Measurements from ENCODE around the gene FGD2.

The FGD2 gene

DNA sequence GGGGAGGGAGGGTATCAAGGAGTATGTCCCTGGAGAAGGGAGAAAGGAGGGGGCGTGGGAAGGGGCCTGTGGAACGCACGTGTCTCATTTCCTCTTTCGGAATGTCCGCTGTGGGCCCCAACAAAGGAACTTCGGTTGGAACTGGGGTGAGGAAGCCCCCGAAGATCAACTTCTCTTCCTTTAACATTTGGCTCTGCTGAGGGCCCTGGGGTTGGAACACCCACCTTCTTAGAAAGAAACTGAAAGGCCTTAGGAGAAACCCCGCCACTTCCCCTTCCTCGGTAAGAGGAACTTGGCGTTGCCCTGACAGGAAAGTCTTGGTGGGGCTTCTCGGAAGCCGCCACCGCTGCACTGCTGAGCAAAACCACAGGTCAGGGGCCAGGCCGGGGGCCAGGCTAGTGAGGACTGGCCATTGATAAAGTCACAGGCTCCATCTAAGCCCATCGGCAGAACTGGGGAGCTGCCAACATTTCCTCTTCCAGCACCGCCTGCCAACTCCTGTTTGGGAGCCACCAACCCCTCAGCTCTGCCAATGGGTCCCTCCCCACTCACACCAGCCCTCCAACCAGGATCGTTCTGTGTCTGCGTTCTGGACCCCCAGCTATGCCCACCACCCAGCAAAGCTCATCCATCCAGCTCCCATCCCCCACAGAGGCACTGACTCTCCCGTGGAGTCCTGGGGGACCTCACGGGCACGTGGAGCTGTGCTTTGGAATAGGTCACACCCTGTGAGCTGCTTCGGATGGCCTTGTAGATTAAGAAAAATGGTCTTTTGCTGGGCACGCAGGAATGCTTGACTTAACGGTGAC lies 44.8 kb downstream of the FGD2 start:
- no peak overlapping the region for H3K4me3 ChIP-seq (ENCODE audit: control insufficient read depth, low read depth, low read length)
- TF ChIP-seq, protein P1, sequence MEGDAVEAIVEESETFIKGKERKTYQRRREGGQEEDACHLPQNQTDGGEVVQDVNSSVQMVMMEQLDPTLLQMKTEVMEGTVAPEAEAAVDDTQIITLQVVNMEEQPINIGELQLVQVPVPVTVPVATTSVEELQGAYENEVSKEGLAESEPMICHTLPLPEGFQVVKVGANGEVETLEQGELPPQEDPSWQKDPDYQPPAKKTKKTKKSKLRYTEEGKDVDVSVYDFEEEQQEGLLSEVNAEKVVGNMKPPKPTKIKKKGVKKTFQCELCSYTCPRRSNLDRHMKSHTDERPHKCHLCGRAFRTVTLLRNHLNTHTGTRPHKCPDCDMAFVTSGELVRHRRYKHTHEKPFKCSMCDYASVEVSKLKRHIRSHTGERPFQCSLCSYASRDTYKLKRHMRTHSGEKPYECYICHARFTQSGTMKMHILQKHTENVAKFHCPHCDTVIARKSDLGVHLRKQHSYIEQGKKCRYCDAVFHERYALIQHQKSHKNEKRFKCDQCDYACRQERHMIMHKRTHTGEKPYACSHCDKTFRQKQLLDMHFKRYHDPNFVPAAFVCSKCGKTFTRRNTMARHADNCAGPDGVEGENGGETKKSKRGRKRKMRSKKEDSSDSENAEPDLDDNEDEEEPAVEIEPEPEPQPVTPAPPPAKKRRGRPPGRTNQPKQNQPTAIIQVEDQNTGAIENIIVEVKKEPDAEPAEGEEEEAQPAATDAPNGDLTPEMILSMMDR (IDR thresholded peaks at IDR 0.05; ENCODE audit: control insufficient read depth, insufficient read depth, low read depth, low read length, missing control alignments), result no peak
- DNase-seq (ENCODE audit: low read depth), result no peak

GRCh38 chr6:37050854-37051137 lies 45.3 kb downstream of the FGD2 start:
- H3K4me3 ChIP-seq (ENCODE audit: control insufficient read depth, low read depth, low read length), result no peak overlapping the region
- DNase-seq (ENCODE audit: low read depth), result no peak

GRCh38 chr6:37051138-37052026 lies 45.9 kb downstream of the FGD2 start:
- TF ChIP-seq, protein P1 (IDR thresholded peaks at IDR 0.05; ENCODE audit: control insufficient read depth, insufficient read depth, low read depth, low read length, missing control alignments), result peak; percentile 95
- no peak overlapping the region for H3K4me3 ChIP-seq (ENCODE audit: control insufficient read depth, low read depth, low read length)
- no peak for DNase-seq (ENCODE audit: low read depth)

More at GRCh38 chr6:37050854-37051137, 45.3 kb downstream of the FGD2 start:
- TF ChIP-seq, protein P1 (IDR thresholded peaks at IDR 0.05; ENCODE audit: control insufficient read depth, insufficient read depth, low read depth, low read length, missing control alignments), result no peak

GRCh38 chr6:37052027-37052628 lies 46.7 kb downstream of the FGD2 start:
- DNase-seq (ENCODE audit: low read depth), result no peak
- TF ChIP-seq, protein P1 (IDR thresholded peaks at IDR 0.05; ENCODE audit: control insufficient read depth, insufficient read depth, low read depth, low read length, missing control alignments), result no peak
- no peak overlapping the region for H3K4me3 ChIP-seq (ENCODE audit: control insufficient read depth, low read depth, low read length)

GRCh38 chr6:37053683-37054082 lies 48.2 kb downstream of the FGD2 start:
- DNase-seq (ENCODE audit: low read depth), result no peak
- no peak overlapping the region for H3K4me3 ChIP-seq (ENCODE audit: control insufficient read depth, low read depth, low read length)
- TF ChIP-seq, protein P1 (IDR thresholded peaks at IDR 0.05; ENCODE audit: control insufficient read depth, insufficient read depth, low read depth, low read length, missing control alignments), result no peak

- H3K4me3 ChIP-seq (ENCODE audit: control insufficient read depth, low read depth, low read length), result no peak overlapping the region
- TF ChIP-seq, protein P1 (IDR thresholded peaks at IDR 0.05; ENCODE audit: control insufficient read depth, insufficient read depth, low read depth, low read length, missing control alignments), result no peak
- DNase-seq (ENCODE audit: low read depth), result no peak
Measured at GRCh38 chr6:37054171-37054570, 48.7 kb downstream of the FGD2 start.

Data from AG09309 (cell line).